Hematopoietic multipotent progenitor cell treated with erythropoietin and hydrocortisone succinate and interleukin-3 and kit ligand, for 4 days (in vitro differentiated cells): Measurements from ENCODE around the gene RHOT2.

Experiments used
- DNase-seq: peaks from one replicate; pipeline ENCODE4 v3.0.0-alpha.2; 2015

RHOT2 gene

DNA sequence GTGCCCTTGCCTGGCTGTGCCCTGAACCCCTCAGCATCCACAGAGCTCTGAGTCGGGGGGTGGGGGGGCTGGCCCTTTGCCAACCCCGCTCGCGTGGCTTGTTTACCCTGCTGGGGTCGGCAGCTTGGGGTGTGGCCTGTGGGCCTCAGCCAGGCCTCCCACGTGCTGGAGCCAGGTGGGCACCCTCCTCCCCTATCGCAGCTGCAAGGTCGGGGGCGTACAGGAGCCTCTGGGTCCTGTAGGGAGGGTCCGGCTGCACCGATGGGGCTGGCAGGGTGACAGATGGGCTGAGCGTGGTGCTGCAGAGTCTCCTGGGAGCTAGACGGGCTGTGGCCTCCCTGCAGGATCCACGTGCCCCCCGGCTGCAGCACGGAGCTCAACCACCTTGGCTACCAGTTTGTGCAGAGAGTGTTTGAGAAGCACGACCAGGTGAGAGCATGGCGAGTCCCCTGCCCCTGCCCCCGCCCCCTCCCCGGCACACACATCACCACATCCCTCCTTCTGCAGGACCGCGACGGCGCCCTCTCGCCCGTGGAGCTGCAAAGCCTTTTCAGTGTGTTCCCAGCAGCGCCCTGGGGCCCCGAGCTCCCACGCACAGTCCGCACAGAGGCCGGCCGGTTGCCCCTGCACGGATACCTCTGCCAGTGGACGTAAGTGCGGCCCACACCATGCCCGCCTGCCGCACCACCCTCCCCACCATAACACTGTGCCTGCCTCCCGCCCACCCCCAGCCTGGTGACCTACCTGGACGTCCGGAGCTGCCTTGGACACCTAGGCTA lies 3.6 kb downstream of the RHOT2 start:
- no peak for DNase-seq

DNA sequence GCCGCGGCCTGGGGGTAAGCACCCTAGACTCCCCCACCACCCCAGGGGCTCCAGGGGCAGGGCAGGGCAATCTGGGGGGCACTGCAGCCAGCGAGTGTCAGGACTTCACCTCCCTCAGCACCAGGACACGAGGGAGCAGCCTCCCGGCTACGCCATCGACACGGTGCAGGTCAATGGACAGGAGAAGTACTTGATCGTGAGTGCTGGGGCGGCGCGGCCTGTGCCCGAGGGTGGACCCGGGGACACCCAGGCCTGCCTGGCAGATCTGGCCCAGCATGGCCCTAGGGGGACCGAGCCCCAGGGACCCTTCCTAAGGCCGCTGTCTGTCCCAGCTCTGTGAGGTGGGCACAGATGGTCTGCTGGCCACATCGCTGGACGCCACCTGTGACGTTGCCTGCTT lies 4.4 kb downstream of the RHOT2 start:
- no peak for DNase-seq

DNA sequence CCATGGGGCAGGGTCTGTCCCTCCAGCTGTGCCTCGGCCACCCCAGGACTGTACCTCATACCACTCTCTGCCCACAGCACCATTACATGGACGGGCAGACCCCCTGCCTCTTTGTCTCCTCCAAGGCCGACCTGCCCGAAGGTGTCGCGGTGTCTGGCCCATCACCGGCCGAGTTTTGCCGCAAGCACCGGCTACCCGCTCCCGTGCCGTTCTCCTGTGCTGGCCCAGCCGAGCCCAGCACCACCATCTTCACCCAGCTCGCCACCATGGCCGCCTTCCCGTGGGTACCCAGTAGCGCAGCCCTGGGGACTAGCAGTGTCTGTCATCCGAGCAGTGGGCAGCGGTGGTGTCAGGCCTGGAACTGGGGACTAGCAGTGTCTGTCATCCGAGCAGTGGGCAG lies 4.9 kb downstream of the RHOT2 start:
- DNase-seq = no peak

DNA sequence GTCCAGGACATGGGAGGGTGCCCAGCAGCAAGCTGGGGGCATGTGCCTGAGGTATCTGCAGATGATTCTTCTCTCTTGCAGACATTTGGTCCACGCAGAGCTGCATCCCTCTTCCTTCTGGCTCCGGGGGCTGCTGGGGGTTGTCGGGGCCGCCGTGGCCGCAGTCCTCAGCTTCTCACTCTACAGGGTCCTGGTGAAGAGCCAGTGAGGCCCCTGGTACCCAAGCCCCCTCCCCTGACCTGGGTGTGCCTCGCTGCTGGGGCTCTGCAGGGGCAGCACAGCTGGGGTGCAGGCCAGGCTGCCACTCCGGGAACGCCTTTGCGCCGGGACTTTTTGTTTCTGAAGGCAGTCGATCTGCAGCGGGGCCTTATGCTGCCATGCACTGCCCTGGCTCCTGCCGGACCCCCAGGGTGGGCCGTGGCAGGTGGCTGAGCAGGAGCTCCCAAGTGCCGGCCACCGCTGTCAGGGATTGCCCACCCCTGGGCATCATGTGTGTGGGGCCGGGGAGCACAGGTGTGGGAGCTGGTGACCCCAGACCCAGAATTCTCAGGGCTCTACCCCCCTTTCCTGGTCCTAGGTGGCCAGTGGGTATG lies 5.6 kb downstream of the RHOT2 start:
- DNase-seq = no peak

DNA sequence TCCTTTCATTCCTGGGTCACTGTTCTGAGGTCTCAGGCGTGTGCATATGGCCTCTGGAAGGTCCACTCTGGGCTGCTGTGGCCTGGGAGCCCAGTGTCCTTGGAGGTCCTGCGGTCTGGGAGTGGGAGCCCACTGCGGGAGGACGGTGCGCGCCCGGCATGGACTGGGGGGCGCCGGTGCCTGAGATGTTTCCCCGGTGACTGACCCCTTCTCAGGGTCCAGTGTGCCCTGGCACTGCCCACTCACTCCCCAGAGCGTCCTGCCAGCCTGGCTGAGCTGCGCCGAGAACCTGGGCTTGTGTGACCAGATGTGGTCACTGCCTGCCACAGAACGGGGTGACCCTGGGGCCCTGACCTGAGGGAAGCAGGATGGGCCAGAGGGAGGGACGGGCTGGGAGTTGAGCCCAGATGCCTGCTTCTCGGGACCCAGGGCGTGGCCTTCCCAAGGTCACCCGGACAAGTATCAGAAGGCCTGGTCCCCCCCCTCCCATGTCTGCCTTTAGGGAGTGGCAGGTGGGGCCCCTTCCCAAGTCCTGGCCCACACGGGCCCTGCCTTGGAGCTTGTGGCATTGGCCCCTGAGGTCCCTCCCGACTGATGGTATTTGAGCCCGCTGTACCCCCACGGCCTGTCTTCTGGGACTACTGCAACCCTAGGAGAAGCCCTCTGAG lies 6.4 kb downstream of the RHOT2 start:
- DNase-seq = no peak

DNA sequence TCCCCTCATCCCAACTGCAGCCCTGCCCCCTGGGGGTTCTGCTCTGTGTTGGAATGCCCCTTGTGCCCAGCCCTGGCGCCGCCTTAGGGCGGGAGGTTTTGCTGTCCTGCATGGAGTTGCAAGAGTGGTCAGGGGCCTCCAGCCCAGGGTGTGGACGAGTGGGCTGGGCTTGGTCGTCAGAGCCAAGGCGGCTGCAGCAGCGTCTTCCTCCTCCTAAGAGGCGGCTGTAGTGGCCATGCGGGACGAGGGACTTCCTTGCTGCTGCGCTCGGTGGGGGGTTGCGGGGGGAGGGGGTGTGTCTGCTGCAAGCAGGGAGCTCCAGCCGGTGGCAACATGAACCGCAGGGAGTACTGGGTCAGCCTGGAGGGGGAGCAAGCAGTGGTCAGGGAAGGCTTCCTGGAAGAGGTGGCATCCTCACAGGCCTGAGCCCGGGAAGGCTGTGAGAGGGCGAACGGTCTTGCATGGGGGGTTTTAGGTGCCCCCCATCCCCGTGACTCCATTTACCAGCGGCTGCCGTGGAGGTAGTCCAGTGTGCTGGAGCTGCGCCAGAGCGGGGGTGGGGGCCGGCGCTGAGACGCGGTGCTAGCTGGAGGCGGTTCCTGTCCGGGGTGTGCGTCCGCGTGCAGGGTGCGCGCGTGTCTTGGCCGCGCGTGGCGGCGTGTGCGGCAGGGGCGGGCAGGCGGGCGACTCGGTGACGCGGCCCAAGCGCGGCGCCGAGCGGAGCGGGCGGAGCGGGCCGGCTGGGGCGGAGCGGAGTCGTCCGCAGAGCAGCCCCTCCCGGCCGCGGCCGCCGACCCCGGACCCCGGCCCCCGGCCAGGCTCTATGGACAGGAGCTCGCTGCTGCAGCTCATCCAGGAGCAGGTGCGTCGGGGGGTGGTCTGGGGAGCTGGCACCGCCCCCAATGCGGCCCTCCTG lies 7.3 kb downstream of the RHOT2 start, which contains the start of gene RHBDL1:
Gene RHBDL1, plus strand, starts transcription at position 704 of the 916 bp plus-strand sequence. Its CDS starts 120 bp downstream, at position 824.
- peak; percentile 67 for DNase-seq

DNA sequence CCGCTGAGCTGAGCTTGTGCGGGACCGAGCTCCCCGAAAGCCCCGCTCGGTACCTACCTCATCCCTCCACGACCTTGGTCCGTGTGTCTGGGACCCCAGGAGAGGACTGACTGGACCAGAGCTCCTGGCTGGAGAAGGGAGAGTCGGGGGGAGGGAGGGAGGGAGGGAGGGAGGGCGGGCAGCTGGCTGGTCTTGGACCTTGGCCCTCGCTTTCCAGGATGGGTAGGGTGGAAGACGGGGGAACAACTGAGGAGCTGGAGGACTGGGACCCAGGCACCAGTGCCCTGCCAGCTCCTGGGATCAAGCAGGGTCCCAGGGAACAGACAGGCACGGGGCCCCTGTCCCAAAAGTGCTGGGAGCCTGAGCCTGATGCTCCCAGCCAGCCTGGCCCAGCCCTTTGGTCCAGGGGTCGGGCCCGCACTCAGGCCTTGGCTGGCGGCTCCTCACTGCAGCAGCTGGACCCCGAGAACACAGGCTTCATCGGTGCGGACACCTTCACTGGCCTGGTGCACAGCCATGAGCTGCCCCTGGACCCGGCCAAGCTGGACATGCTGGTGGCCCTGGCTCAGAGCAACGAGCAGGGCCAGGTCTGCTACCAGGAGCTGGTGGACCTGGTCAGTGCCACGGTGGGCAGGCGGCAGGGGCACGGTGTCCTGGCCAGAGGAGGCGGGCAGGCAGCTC lies 8.1 kb downstream of the RHOT2 start:
- DNase-seq = no peak

DNA sequence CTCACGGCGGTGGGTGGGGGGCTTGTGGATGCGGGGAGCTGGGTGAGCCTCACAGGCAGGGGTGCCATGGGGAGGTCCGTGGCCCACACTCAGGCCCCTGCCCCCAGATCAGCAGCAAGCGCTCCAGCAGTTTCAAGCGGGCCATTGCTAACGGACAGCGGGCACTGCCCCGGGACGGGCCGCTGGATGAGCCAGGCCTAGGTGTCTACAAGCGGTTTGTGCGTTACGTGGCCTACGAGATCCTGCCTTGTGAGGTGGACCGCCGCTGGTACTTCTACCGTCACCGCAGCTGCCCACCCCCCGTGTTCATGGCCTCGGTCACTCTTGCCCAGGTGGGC lies 8.6 kb downstream of the RHOT2 start:
- no peak for DNase-seq

DNA sequence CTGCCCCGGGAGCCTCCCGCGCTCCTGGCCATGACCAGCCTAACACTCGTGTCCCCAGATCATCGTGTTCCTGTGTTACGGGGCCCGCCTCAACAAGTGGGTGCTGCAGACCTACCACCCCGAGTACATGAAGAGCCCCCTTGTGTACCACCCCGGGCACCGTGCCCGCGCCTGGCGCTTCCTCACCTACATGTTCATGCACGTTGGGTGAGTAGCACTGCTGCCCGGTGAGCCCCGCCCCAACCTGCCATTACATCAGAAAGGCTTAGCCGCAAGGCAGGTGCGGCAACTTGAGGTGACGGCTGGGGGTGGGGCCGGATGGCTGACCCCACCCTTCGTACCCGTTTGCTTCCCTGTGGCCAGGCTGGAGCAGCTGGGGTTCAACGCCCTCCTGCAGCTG lies 9.0 kb downstream of the RHOT2 start:
- no peak for DNase-seq

DNA sequence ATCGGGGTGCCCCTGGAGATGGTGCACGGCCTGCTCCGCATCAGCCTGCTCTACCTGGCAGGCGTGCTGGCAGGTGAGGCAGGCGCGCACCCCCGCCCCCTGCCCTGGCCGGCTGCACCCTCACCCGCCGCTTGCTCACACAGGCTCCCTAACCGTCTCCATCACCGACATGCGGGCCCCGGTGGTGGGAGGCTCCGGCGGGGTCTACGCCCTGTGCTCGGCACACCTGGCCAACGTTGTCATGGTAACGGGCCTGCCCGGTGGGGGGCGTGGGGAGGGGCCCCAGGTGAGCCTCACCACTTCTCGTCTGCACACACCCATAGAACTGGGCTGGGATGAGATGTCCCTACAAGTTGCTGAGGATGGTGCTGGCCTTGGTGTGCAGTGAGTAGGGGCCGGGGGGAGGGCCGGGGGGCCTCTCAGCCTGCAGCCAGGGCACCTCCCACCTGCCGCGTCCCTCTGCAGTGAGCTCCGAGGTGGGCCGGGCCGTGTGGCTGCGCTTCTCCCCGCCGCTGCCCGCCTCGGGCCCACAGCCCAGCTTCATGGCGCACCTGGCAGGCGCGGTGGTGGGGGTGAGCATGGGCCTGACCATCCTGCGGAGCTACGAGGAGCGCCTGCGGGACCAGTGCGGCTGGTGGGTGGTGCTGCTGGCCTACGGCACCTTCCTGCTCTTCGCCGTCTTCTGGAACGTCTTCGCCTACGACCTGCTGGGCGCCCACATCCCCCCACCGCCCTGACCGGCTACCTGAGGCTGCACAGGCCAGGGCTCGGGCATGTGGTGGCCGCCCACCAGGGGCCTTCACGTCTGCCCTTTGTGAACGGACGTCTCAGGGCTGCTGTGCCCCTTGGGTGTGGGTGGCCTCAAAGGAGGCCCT lies 9.6 kb downstream of the RHOT2 start:
- no peak for DNase-seq

DNA sequence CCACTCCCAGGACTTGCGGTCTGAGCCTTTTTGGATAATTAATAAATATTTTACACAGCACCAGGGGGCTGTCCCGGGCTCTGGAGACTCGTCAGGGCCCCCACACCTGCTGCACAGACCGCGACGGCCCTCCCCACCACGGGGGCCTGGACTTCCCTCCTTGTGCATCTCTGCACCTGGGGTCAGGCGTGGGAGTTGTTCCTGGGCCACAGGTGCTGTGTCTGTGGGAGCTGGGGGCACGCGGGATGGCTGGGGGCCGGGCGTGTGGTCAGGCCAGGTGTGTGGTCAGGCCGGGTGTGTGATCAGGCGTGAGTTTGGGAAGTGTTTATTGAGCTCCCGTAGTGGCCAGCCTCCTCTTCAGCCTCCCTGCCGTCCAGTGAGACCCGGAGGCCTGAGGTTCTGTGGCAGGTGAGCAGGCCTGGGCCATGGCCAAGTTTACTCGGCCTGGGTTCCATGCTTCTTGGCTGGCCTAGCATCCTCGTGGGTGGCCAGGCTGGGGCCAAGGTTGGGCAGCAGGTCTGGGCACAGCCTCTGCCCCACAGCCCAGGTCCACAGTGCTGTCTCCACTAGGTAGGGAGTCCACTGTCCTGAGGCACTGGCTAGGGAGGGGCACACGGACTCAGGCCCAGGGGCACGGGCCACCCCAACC lies 10.4 kb downstream of the RHOT2 start:
- no peak for DNase-seq

DNA sequence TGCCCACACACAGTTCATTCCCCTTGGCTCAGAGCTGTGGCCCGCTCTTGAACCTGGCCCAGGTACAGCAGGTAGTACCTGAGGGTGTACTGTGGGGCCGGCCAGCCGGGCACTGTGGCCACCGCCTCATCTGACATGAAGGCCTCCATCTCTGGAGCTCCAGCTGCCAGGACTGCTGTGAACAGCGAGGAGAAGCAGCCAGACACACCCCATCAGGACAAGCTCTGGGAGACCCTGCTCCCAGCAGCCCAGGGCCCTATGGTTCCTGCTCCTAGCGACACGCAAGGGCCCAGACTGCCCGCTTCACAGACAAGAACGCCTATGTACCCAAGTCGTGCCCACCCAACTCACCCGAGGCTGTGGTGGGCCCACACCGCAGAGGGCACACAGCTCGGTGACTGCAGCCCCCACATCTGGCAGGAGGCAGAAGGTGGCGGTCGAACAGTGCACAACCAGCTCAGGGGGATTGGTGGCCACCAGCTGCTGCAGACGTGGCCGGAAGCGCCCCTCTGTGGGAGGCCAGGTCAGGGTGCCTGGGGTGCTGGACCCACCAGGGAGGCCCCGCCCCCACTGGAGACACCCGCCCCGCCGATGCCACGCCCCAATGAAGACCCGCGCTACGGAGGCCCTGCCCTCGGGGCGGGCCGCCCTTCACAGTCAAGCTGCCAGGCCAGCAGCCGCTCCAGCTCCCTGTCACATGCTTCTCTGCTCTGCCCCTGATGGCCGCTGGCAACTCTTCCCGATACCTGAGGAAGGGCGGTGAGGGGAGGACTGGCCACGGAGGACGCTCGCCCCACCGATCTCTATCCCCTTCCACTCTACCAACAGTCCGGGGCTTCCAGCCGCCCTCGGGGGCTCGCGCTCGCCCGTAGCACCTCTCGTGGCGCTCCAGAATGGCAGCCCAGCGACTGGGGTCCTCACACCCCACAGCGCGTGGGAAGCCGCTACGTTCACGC lies 11.2 kb downstream of the RHOT2 start:
- DNase-seq = peak; percentile 90

DNA sequence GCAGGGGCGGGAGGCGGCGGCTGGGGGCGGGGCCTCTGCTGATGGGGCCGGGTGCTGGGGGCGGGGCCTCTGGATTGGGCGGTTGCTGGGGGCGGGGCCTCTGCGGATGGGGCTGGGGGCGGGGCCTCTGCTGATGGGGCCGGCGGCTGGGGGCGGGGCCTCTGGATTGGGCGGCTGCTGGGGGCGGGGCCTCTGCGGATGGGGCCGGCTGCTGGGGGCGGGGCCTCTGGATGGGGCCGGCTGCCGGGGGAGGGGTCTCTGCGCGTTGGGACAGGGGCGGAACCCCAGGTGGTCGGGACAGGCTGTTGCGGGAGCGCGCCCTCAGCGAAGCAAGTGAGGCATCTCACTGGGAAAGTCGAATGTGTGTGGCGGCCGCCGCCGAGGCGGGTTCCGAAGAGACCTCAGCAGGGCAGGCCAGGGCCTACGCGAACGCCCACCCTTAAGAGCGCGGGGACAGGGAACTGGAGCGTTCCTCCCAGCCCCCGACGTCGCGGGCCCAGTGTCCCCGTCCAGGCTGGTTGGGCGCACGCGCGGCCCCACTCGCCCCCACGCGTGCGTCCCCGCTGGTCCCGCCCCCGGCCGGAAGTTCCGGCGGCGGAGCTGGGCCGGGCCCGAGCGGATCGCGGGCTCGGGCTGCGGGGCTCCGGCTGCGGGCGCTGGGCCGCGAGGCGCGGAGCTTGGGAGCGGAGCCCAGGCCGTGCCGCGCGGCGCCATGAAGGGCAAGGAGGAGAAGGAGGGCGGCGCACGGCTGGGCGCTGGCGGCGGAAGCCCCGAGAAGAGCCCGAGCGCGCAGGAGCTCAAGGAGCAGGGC lies 12.1 kb downstream of the RHOT2 start, which contains the start of gene STUB1:
Gene STUB1, plus strand, starts transcription at position 597 of the 811 bp plus-strand sequence. Its CDS starts 116 bp downstream, at position 713.
- DNase-seq = peak; percentile 94

DNA sequence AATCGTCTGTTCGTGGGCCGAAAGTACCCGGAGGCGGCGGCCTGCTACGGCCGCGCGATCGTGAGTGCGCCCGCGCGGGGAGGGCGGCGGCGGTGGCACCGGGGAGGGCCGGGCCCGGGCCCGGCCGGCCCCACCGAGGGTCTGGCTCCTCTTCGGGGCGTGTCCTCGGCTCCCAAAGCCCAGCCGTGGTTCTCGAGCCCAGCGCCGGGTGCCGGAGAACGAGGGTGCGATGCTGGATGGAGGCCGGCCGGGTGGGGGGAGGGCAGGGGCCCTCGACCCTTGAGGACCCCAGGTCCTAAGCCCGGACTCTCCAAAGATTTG lies 12.7 kb downstream of the RHOT2 start:
- DNase-seq = no peak

DNA sequence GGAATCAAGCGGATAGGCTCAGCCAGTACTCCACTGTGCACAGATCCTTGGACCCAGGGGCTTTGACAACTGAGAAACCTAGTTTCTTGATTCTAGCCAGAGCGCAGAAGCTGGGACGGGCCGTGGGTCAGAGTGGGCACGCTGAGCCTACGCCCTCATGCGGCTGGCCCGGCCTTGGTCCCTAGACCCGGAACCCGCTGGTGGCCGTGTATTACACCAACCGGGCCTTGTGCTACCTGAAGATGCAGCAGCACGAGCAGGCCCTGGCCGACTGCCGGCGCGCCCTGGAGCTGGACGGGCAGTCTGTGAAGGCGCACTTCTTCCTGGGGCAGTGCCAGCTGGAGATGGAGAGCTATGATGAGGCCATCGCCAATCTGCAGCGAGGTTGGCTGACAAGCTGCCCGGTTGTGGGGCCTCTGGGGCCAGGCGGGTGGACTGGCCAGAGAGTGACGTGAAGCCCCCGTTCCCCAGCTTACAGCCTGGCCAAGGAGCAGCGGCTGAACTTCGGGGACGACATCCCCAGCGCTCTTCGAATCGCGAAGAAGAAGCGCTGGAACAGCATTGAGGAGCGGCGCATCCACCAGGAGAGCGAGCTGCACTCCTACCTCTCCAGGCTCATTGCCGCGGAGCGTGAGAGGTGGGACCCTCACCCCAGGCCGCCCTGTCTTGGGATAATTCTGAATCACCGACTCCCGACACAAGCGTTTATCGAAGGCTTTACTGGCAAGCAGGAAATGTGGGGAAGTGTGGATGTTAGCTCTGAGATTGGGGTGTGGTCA lies 13.2 kb downstream of the RHOT2 start:
- peak; percentile 72 for DNase-seq

DNA sequence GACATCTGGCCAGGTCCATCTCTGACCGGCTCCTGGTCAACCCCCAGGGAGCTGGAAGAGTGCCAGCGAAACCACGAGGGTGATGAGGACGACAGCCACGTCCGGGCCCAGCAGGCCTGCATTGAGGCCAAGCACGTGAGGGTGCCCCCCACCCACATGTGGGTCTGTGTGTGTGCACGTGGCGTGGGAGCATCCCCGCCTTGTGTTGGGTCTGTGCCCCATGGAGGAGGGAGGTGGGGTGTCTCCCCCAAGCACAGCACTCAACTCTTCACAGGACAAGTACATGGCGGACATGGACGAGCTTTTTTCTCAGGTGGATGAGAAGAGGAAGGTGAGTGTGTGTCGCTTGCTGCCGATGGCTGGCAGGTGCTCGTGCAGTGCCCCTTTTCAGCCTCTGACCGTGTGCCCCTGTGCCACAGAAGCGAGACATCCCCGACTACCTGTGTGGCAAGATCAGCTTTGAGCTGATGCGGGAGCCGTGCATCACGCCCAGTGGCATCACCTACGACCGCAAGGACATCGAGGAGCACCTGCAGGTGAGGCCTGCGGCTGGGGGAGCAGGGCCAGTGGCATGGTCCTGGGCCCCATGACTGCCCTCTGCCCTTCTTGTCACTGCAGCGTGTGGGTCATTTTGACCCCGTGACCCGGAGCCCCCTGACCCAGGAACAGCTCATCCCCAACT lies 14.0 kb downstream of the RHOT2 start:
- DNase-seq = no peak
